Measurements from ENCODE around the gene NCK2.

- TF ChIP-seq CTCF (IDR thresholded peaks at IDR 0.05; ENCODE audit: low read depth, low read length, poor library complexity, severe bottlenecking) (no peak), EZH2phosphoT487 (IDR thresholded peaks at IDR 0.05; ENCODE audit: borderline replicate concordance, low read length) (no peak)
These were observed 15.5 kb downstream of the NCK2 start for GRCh38 chr2:105760191-105760590.

All from DOHH2 (cell line).